Large intestine (tissue), 3 donors: ENCODE results near the gene PIGU. TPM values are rescaled to one million over a fixed set of nuclear protein-coding genes. Genes with fewer than 3 reads are reported as not detected.

Experiments
- DNase-seq, 2 donors: peaks; one replicate each; pipeline versions ENCODE4 v3.0.0 to v3.0.0-alpha.2; 2013
- H3K27ac ChIP-seq: one replicate; pipeline ENCODE4 v1.5.1; 2013; ENCODE audit warnings: low read length
- H3K27me3 ChIP-seq: 2 replicates; pipeline ENCODE4 v1.6.1; 2013; ENCODE audit warnings: low read length; ENCODE audit not compliant: control insufficient read depth, insufficient read depth
- H3K36me3 ChIP-seq: 2 replicates; pipeline ENCODE4 v1.6.1; 2013; ENCODE audit warnings: low read length; ENCODE audit not compliant: control insufficient read depth, insufficient read depth
- H3K4me1 ChIP-seq: one replicate; pipeline ENCODE4 v1.6.1; 2013; ENCODE audit warnings: low read length; ENCODE audit not compliant: control insufficient read depth, insufficient read depth
- H3K4me3 ChIP-seq: one replicate; pipeline ENCODE4 v1.5.1; 2013; ENCODE audit warnings: low read length
- H3K9me3 ChIP-seq: one replicate; pipeline ENCODE4 v1.6.1; 2013; ENCODE audit warnings: mild to moderate bottlenecking, low read depth, low read length, moderate library complexity; ENCODE audit not compliant: control insufficient read depth
- WGBS: methylation state at CpG from one replicate; pipeline ENCODE4 v1.1.5; 2013; ENCODE audit warnings: low lambda C conversion rate; ENCODE audit not compliant: insufficient coverage; 5-methylcytosine and 5-hydroxymethylcytosine counted together
- polyA plus RNA-seq: library from polyadenylated mRNA; unstranded; fragments of 120-200 nt; gene quantifications from one replicate; pipeline ENCODE4 v1.2.1, GENCODE V29; 2013

Gene PIGU
- polyA plus RNA-seq, 1 donor, result 25.3 TPM

DNA sequence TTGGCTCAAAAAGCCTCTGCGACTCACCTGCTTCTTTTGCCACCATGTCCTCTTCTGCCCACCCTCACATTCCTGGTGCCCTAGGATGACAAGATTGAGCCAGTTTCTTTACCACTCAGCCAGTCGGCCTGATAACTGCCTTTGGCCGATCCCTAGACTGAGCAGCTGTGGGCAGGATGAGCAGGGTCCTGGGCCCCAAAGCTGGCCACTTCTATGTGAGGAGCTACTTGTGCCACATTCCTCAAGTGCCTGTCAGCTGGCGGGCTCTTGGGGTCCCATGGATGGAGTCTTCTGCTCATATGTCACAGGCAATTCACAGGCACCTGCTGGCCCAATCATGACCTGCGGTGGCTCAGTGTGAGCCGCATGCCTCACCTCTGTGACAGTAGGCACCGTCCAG lies 144.1 kb downstream of the PIGU start:
- Histone ChIP-seq H3K9me3 (no peaks in the 10 kb centered on the region), H3K27ac (no peak overlapping the region), H3K4me3 (no peak overlapping the region), H3K4me1 (no peaks in the 10 kb centered on the region), H3K36me3 (peaks cover 83% of the 10 kb centered on the region), H3K27me3 (no peaks in the 10 kb centered on the region)
- DNase-seq, result no peak
- WGBS, result no CpG with 5 or more reads among the region's 7 CpGs

DNA sequence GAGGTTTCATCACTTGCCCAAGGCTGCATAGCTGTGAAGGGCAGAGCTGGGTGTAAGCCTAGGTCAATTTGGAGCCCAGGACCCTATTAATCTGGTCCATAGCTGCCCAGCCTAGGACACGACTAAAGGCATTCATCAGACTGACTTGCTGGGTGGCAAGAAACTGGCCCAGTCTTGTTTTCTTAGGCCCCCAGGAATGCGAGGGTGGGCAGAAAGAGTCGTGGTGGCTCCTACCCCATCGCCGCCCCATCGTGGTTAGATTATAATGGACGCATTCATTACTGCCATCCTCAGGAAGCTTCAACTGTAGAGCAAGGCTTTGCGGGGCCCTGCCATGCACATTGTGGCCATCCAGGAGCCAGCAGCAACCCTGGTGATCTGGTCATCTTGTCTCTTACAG lies 144.6 kb downstream of the PIGU start:
- Histone ChIP-seq H3K27me3 (no peaks in the 10 kb centered on the region), H3K4me1 (no peaks in the 10 kb centered on the region), H3K27ac (no peak overlapping the region), H3K36me3 (peaks cover 83% of the 10 kb centered on the region), H3K4me3 (no peak overlapping the region), H3K9me3 (no peaks in the 10 kb centered on the region)
- no CpG with 5 or more reads among the region's 8 CpGs for WGBS
- no peak for DNase-seq

- Histone ChIP-seq H3K4me1 (no peaks in the 10 kb centered on the region), H3K27me3 (no peaks in the 10 kb centered on the region), H3K36me3 (peaks cover 83% of the 10 kb centered on the region), H3K9me3 (no peaks in the 10 kb centered on the region), H3K4me3 (no peak overlapping the region), H3K27ac (no peak overlapping the region)
- no peak for DNase-seq
- no CpG with 5 or more reads among the region's 8 CpGs for WGBS
Measured at GRCh38 chr20:34531608-34532265, 145.2 kb downstream of the PIGU start.

DNA sequence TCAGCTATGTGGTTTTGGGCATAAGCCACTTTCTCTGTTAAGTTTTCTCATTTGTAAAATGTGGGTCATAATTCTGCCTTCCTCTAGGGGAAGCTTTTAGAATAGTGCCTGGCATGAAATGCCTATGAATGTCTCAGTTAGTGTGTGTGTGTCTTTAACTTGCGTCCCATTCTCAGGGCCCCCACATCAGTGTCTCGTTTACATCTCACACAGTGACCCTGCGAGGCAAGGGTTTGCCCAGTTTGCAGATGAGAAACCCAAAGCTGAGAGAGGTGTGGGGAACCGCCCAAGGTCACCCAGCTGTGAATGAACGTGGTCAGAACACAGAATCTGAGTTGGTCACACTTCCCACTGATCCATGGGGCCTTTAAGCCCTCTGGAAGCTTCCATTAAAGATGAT lies 146.6 kb downstream of the PIGU start:
- DNase-seq, result no peak
- Histone ChIP-seq H3K27me3 (no peaks in the 10 kb centered on the region), H3K27ac (no peak overlapping the region), H3K9me3 (no peaks in the 10 kb centered on the region), H3K36me3 (peaks cover 75% of the 10 kb centered on the region), H3K4me3 (no peak overlapping the region), H3K4me1 (peaks cover 12% of the 10 kb centered on the region)
- WGBS, result no CpG with 5 or more reads among the region's 5 CpGs

GRCh38 chr20:34529742-34530141 lies 147.2 kb downstream of the PIGU start:
- Histone ChIP-seq H3K27me3 (no peaks in the 10 kb centered on the region), H3K36me3 (peaks cover 72% of the 10 kb centered on the region), H3K27ac (no peak overlapping the region), H3K4me1 (peaks cover 17% of the 10 kb centered on the region), H3K9me3 (no peaks in the 10 kb centered on the region), H3K4me3 (no peak overlapping the region)
- no peak for DNase-seq
- WGBS, result no CpG with 5 or more reads among the region's 3 CpGs

DNA sequence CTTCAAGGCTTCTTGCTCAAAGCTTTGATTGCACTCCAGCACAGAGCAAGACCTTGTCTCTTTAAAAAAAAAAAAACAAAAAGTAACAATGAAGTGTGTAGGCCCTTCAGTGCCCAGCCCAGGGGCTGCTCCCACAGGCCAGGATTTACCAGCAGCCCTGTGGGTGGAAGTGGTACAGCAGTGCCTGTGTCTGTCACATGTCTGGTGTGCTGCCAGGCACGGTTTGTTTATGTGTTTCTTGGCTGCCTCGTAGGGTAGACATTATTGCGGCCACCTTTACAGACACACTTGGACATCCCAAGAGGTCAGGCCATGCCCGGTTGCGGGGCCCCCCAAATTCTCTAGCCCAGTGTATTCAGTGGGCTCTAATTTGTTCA lies 148.0 kb downstream of the PIGU start:
- Histone ChIP-seq H3K36me3 (peaks cover 67% of the 10 kb centered on the region), H3K27me3 (no peaks in the 10 kb centered on the region), H3K9me3 (no peaks in the 10 kb centered on the region), H3K27ac (no peak overlapping the region), H3K4me1 (peaks cover 17% of the 10 kb centered on the region), H3K4me3 (no peak overlapping the region)
- DNase-seq, result no peak
- no CpG with 5 or more reads among the region's 5 CpGs for WGBS

DNA sequence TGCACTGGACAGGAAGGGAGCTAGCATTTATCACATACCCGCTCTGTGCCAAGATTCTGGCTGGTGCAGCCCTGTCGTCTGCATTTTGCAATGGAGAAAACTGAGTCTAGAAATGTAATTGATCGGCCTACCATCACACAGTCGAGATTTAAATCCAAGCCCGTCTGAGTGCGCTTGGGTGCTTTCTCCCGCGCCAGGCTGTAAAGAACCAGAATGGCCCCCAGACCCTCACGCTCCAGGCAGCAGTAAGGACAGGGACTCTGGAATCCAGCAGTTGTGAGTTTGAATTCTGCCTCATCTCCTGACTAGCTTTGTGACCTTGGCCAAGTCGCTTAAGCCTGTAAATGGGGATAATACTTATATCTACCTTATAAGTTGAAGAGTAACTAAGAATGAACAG lies 149.9 kb downstream of the PIGU start:
- no peaks in the 10 kb centered on the region for H3K27me3 ChIP-seq
- H3K4me3 ChIP-seq, result no peak overlapping the region
- H3K27ac ChIP-seq, result peak overlapping the region; percentile 71
- no peaks in the 10 kb centered on the region for H3K9me3 ChIP-seq
- WGBS, result no CpG with 5 or more reads among the region's 10 CpGs
- no peak for DNase-seq
- peaks cover 30% of the 10 kb centered on the region for H3K4me1 ChIP-seq
- H3K36me3 ChIP-seq, result peaks cover 56% of the 10 kb centered on the region

- peak overlapping the region; percentile 71 for H3K27ac ChIP-seq
- H3K4me1 ChIP-seq, result peaks cover 31% of the 10 kb centered on the region
- H3K27me3 ChIP-seq, result no peaks in the 10 kb centered on the region
- 83% methylated on average over 1 of the region's 5 CpGs for WGBS
- no peak for DNase-seq
- H3K4me3 ChIP-seq, result no peak overlapping the region
- no peaks in the 10 kb centered on the region for H3K9me3 ChIP-seq
- peaks cover 53% of the 10 kb centered on the region for H3K36me3 ChIP-seq
Measured at GRCh38 chr20:34526466-34526865, 150.4 kb downstream of the PIGU start.

- H3K36me3 ChIP-seq, result peaks cover 48% of the 10 kb centered on the region
Measured at GRCh38 chr20:34525709-34526416, 151.0 kb downstream of the PIGU start.

GRCh38 chr20:34525342-34525708 lies 151.6 kb downstream of the PIGU start:
- H3K4me3 ChIP-seq, result no peak overlapping the region
- H3K9me3 ChIP-seq, result no peaks in the 10 kb centered on the region
- H3K36me3 ChIP-seq, result peaks cover 42% of the 10 kb centered on the region
- H3K4me1 ChIP-seq, result peaks cover 31% of the 10 kb centered on the region
- no peaks in the 10 kb centered on the region for H3K27me3 ChIP-seq
- WGBS, result no CpG with 5 or more reads among the region's 7 CpGs
- peak overlapping the region; percentile 71 for H3K27ac ChIP-seq
- DNase-seq, result no peak

More at GRCh38 chr20:34525709-34526416, 151.0 kb downstream of the PIGU start:
- Histone ChIP-seq H3K27ac (peak overlapping the region; percentile 71), H3K27me3 (no peaks in the 10 kb centered on the region), H3K4me1 (peaks cover 31% of the 10 kb centered on the region), H3K9me3 (no peaks in the 10 kb centered on the region), H3K4me3 (no peak overlapping the region)
- DNase-seq, result peak; percentile 83 to 90
- WGBS, result no CpG with 5 or more reads among the region's 14 CpGs

GRCh38 chr20:34524426-34524825 lies 152.5 kb downstream of the PIGU start:
- no peaks in the 10 kb centered on the region for H3K9me3 ChIP-seq
- 93% methylated on average over 3 of the region's 11 CpGs for WGBS
- H3K4me1 ChIP-seq, result peaks cover 31% of the 10 kb centered on the region
- no peaks in the 10 kb centered on the region for H3K27me3 ChIP-seq
- no peak overlapping the region for H3K4me3 ChIP-seq
- H3K27ac ChIP-seq, result no peak overlapping the region
- DNase-seq, result no peak
- peaks cover 34% of the 10 kb centered on the region for H3K36me3 ChIP-seq
